ENCODE results near the gene APBA1.
"Not testable (repeated sequence)": the region's sequence is repeated elsewhere in the genome, so short reads cannot be mapped to it uniquely, and the experiment has no call there.

The APBA1 gene

DNA sequence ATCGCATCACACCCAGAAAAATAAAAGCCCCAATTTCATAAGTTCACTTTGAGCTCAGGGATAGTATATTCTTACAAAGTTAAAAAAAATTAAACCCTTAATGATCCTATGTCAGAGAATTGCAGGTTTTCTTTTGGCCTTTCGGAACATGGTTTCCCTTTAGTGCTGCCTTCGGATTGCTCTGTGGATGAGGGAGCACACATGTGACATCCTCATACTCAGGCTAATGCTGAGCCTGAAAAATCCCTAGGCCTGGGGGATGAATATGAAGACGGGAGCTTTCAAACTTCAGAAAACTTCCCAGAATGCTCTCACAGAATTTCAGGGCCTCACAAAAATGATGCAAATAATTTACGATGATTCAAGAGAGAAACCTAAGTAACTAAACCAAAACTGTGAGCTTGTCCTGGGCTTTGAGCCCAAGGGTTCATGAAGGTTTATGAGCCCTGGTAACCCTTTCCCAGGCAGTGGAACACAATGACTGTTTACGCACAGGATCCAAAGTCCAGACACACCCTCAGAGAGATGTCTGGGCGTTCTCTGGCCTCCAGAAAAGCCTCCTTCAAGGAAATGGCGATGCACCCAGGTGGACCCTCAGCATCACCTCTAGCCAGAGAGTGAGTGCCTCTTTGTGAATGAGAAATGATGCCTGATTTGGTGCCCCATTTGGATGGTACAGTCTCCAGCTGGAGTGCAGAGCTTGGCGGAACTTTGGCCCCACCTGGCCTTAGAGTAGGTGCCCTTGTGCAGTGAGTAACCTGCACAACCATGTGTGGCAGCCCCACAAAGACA is 201.8 kb downstream of the APBA1 start:
- no peak for DNase-seq

DNA sequence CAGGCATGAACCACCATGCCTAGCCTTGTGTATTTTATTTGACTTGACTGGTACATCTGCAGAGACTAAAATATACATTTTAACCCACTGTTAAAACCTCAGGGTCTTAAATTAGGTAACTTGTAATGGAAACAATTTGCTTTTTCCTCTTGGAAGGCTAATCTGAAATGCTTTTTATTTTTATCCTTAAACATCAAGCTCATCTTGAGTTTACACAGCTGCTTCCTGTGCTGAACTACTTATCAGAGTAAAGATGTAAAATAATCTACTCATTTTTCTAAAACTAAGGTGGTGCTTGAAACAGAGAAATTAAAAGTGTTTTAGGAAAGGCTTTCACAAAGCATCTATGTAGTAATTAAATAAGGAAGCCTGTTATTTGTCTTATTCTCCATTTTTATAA is 203.0 kb downstream of the APBA1 start:
- no peak for DNase-seq

DNA sequence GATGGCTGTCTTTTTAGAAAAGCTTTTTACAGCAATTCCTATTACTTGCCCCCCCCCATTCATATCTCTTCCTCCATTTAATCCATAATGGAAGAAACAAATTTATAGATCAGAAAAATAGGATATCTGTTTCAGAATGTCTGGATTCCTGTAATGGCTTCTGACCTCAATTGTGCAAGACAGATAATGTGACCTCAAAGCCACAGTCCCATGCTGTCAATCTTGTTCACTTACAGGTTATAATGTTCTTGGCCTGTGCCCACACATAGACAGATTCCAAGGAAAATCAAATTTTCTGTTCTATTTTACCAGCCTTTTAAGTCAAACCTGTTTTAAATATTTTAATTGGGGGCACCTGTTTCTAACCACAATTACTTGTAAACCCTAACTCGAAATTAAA is 203.8 kb downstream of the APBA1 start:
- DNase-seq = no peak

DNA sequence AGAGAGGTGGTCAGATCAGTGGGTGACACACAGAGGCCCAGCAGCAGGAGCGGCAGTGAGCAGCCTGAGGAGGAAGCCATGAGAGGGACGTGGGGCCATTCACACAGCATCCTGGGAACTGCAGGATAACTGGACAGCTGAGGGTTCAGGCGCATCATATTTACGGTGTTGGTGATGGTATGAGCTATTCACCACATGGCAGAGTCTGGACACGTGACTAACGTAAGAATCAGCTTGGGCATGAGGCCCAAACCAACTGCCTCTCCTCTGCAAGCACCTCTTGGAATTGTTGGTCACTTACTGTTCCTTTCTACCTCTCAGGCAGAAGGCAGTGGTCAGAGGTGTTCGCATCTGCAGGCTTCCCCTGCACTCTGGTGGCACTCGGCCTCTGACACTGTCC is 206.0 kb downstream of the APBA1 start:
- no peak for DNase-seq

DNA sequence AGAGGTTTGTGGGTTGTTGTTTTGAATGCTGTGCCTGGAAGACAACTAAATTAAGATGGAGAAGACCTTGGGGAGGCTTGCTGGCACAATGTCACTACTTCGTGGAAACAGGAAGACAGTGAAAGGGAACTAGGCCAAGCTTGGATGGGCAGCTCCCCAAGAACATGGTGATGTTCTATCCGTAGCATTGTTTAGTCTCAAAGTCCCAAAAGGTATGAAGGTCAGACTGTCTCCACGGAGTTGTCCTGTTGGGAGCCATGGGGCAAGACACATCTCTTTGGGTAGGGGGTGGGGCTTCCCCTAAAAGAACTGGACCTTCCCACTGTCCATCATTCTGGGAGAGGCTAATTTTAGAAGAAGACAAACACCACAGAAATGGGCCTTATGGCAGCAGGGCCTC is 206.7 kb downstream of the APBA1 start:
- DNase-seq = no peak

DNA sequence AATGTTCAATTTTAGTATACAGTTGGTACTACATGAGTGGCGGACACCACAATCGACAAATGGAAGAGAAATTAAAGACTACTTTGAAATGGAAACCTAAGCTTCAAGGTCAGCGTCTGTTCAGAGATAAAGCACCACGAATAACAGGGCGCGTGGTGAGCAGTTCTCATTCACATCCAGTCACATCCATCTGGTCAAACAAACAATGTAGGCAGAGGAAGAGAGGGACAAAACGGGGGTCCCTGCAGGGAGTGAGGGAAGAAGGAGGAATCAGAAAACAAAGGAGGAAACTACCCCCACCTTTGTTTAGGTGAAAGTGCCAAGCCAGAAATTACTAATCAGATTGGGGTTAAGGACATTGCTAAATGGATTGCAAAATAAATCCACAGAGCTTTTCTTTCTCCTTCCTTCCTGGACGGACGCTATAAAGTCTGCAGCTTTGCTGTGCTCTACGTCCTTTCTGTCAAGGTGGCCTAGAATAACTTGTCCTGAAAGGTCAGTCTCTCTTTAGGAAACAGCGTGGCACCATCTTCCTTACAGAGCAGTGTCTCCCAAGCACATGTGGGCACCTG is 208.6 kb downstream of the APBA1 start:
- no peak for DNase-seq

DNA sequence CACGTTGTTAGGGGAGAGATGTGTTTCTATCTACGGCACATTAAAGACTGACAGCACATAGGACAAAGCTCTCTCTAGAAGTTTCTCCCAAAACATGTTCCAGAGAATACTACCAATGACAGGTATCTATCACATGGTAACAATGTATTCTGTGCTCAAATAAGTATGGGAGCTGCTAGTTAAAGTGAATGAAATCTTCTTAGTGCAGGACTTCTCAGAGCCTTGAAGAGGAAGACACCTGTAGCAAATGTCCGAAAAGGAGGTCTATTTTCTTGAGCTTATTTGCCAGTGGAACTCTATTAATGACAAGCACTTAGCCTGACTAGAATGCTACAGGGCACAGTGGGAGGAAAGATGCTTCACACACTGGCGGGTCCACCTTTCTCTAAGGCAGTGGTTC is 209.8 kb downstream of the APBA1 start:
- no peak for DNase-seq

DNA sequence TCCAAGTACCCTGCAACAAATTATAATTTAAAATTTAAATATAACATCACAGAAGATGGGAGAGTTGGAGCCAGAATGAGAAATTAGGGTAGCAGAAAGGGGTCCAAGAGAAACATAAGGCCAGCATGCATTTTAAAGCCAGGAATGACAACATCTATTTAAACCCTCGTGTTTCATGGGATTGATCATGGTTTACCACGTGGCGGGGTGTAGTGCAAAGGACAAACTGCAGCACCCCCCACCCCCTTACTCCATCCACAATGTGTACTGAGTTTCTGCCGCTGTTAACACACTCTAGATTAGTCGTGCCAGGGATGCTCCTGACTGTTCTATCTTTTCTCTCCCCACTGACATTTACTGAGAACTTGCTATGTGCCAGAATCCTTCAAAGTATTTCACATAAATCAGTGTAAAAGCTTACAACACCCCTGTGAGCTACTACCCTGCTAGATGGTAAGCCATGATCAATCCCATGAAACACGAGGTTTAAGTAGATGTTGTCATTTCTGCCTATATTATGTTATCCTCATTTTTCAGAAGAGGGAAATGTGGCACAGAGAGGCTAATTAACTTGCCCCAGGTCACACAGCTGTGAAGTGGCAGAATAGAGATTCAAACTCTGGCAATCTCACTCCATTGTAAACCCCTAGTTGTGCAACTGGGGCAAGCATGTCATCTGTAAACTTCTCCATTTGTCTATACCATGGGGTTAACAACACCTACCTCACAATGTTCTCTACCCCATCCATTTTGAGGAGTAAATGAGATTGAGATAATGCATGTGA is 210.9 kb downstream of the APBA1 start:
- no peak for DNase-seq

DNA sequence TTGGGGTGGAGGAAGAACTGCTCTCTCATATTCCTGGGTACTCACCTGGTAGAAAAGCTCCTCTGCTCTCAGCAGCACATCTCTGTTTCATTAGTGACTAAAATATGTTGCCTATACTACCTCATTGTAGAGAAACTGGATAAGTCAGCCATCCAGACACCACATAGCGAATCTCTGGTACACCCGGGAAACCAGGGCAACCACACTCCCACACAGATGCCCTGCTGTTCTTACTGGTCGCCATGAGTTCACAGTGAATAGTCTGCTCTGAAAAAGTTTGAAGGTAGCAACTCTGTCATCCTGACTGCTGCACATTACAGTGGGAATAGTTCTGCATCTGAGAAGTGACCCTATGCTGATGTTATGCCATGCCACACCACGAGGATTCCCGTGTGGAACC is 212.2 kb downstream of the APBA1 start:
- no peak for DNase-seq

DNA sequence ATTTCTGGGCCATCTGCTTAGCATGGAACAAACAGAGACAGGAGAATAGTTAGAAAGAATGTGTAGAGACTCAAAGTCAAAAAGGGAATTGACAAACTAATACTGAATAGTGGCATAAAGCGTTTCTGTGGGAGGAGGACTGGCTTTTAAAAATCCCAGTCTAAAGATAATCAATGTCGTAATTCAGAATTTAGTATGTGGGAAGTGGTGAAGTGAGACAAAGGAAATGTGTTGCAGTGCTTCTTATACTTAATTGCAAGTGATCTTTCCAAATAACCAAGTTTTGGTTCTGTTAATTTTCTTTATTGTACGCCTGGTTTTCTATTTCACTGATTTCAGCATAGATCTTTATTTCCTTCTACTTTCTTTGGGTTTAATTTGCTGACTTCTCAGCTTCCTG is 214.0 kb downstream of the APBA1 start:
- no peak for DNase-seq

DNA sequence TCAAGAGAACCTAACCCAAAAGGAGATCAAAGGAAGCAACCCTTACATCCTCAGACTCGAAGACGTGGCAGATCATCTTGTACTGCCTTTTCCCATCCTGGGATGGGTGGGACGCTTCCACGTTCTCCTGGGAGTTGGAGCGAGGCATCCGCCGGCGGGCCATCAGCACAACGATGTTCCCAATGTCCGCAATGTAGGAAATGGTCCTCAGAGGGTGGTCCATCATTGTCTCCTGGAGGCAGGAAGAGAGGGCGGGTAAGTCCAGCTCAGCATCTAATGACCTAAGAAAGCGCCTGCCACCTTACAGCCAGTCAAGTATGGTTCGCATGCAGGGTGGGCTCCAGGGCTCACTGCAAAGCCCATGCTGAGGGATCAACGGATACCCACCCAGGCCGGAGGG is 216.0 kb downstream of the APBA1 start:
- no peak for DNase-seq

DNA sequence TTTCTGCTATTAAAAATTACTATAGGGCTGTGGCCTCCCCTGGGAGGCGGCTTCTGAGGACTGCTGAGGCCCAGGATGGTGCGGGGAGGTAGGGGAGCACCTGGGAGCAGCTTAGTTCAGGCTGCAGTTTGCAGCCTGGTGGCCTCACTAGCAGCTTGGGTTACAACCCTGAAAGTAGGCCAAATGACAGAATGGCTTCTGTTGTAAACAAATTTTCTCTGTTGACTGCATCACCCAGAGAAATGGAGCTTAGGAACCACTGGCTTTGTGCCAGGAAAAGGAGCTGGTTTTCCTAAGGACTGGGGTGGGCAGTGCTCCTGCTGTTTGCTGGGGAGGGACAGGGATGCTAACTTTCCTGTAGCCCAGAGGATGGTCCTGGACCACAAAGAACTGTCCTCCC is 216.9 kb downstream of the APBA1 start:
- no peak for DNase-seq

DNA sequence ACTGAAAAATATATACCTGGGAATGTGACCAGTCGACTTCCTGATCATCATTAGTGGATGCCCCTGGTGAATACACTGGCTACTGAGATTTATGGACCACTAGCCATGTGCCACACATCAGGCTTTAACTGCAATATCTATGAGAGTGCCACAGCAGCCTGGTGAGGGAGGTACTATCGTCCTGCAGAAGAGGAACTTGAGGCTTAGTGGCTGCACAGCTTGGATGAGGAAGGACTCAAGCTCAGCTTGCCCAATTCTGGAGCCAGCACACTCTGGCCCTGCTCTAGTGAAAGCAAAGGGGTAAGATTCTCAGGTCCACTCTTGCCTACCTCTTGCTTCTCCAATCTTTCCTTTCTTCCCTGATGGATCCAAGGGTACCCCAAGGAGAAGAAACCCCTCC is 217.8 kb downstream of the APBA1 start:
- DNase-seq = no peak

DNA sequence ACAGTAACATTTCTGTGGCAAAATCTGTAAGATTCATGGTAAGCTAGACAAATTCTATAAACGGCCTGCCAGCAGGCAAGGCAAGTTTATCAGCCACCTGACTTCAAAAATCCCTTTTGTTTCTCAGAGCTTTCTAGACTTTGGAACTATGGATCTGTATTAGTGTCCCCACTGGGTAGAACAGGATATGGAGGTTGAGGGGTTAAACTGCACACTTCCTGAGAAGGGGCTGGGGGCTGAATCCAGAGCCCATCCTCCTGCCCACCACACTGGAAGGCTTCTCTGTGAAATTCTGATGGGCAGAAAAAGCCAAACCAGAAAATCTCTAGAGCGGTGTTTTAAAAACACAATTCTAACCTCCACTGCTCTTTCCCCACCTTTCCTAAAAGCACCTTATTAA is 218.4 kb downstream of the APBA1 start:
- DNase-seq = no peak

DNA sequence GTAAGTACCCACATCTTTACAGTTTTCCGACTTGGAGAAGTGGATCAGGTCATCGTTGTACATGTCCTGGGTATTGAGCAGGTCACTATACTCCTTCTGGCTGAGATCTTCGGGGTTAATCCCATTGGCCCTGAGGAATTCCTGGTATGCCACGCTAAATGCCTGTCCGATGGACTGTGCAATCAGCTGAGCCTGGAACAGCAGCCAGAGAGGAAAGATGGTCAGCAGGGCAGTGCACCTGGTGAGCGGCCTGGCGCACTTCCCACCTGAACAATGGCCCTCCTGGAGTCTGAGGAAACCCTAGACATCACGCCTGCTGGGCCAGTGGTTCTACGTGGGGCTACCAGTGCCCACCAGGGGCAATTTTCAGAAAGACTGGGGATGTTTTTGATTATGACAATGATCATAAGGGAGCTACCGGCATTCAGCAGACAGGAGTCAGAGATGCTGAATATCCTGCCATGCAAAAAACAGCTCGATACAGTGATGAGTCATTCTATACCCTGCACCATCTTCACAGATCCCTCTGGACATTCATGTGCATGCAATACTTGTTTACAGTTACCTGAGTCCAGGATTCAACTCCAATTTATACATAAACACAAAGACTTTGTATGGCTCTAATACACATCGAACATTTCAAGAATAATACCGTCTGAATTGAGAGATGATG is 219.9 kb downstream of the APBA1 start:
- DNase-seq = no peak

DNA sequence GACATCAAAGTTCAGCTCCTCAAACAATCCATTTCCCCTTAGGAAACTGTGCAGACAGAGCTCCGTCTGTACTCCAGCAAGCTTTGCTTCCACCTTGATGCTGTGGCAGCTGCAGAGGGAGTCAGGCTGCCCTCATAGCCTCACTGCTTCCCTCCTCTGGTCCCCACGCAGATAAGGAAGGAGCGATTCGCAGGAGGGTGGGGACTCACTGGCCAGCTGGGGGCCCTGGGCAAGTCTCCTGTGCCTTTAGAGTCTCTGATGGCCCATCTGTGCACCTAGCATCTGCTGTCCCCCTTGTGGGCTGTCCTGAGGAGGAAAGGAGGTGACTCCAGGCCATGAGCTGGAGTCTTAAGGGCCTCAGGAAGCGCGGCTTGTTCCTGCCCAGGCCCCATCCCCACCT is 225.7 kb downstream of the APBA1 start:
- no peak for DNase-seq

DNA sequence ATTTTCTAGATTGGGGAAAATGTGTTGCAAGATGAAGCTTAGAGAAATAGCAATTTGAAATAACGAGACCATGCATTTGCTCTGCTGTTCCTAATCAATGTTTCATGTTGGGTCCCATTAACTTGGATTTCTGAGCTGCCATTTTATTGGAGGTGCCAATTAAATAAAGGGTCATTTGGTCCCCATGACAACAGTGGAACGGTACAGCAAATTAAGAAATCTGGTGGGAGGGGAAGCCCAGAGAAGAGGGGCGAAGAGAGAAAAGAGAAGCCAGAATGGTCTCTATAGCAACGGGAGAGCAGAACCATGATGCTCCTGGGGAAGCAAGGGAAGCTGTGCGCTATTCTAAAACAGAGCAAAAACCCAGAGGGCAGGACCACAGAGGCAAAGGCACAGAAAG is 226.9 kb downstream of the APBA1 start:
- DNase-seq = no peak

DNA sequence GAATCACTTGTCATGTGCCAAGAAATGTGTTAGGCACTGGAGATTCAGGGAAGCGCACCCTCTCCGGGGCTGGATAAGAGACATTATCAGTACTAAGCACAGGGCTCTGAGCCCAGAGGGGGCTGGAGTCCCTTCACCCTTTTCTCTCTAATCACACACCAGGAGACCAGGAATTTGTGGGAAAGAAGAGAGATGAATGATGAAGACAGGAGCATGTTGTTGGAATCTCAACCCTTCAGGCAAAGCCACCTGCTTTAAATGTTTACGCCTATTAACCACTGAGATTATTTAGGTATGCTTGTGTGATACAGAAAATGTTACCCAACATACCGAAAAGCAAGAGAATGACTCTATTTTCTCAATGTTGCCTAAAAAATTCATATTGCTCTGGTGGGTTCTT is 227.4 kb downstream of the APBA1 start:
- DNase-seq = no peak

DNA sequence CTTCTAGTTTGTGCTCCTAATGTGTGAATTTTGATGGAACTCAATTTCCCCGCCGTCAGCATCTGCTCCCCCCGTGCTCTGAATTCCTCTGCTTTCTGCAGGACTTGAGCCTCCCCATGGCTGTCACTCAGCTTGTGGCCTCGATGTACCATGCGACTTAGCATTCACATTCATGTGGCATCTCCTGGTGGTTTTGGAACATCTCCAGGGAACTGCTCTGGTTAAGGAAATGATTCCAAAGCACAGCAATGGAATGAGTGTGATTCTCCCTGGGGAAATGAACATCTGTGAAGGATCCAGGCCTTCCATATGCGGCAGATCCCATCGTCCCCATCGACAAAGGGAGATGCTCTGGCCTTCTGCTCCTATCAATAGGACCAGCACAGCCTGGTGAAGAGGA is 228.2 kb downstream of the APBA1 start:
- DNase-seq = no peak

DNA sequence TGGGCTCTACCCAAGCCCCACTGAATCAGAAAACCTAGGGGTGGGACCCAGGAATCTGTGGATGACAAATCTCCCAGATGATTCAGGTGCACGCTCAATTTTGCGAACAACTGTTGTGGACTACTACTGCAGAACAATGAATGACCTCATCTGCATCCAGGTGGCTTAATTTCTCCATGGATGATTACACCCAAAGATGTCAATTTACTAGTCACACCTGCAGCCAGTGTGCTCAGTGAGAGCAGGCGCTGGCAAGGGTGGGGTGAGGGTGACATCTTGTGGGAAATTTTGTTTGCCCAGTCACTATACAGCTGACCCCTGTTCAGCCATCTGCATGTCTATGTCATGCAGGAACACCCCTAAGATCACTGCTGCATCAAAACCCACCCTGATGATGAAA is 229.0 kb downstream of the APBA1 start:
- DNase-seq = no peak

DNA sequence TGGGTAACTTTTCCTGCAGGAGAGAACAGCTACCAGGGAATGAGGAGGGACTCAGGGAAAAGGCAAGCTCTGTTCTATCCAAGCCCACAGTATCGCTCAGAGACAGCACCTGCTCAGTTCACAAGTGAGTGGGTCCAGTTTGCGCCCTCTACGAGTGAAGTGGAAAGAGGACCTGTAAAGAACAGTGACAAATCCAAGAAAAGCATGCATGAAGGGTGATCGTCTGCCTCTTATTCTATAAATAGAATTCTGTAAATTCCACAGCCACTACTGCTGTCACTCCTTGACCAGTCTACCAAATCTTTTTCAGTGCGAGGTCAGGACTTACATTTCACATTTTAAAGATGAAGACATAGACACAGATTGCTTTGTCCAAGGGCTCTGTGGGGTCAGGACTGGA is 229.7 kb downstream of the APBA1 start:
- no peak for DNase-seq

DNA sequence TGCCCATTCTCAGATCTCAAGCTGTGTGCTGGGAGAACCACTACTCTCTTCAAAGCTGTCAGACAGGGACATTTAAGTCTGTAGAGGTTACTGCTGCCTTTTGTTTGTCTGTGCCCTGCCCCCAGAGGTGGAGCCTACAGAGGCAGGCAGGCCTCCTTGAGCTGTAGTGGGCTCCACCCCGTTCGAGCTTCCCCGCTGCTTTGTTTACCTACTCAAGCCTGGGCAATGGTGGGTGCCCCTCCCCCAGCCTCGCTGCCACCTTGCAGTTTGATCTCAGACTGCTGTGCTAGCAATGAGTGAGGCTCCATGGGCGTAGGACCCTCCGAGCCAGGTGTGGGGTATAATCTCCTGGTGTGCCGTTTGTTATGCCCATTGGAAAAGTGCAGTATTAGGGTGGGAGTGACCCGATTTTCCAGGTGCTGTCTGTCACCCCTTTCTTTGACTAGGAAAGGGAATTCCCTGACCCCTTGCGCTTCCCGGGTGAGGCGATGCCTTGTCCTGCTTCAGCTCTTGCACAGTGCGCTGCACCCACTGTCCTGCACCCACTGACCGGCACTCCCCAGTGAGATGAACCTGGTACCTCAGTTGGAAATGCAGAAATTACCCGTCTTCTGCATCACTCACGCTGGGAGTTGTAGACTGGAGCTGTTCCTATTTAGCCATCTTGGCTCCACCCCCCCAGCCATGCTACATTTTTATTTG is 231.8 kb downstream of the APBA1 start:
- not testable (repeated sequence) for DNase-seq

DNA sequence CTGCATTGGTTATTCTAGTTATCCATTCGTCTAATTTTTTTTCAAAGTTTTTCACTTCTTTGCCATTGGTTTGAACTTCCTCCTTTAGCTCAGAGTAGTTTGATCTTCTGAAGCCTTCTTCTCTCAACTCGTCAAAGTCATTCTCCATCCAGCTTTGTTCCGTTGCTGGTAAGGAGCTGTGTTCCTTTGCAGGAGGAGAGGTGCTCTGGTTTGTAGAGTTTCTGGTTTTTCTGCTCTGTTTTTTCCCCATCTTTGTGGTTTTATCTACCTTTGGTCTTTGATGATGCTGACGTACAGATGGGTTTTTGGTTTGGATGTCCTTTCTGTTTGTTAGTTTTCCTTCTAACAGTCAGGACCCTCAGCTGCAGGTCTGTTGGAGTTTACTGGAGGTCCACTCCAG is 232.5 kb downstream of the APBA1 start:
- not testable (repeated sequence) for DNase-seq
